K562 (cell line): Measurements from ENCODE around the gene NFATC1. TPM values are rescaled to one million over a fixed set of nuclear protein-coding genes. Genes with fewer than 3 reads are reported as not detected.

Experiments
- ATAC-seq: fragments of 200-7000 bp; cut with Tn5 transposase; 3 replicates; pipeline ENCODE4 v1.9.1; 2020; ENCODE audit warnings: moderate library complexity
- BruUV-seq: library from RNA; stranded (reverse); fragments of 400-500 nt; replicated peaks from 2 replicates; lab custom pipeline; 2021; lab: Mats Ljungman, UMichigan
- CTCF ChIA-PET: fragments of 300-600 bp; formaldehyde crosslinking; extraction: SDS; loops from one replicate; lab custom pipeline; 2021; ENCODE audit warnings: low intra/inter-chr PET ratio; lab: Yijun Ruan, JAX
- POLR2A ChIA-PET: fragments of 300-600, 350-650 bp; sonication (Branson Sonifier 250); formaldehyde crosslinking; extraction: SDS; loops from one replicate; lab custom pipeline; 2021; ENCODE audit warnings: antibody characterized with exemption, inconsistent platforms; lab: Yijun Ruan, JAX
- DNase-seq, 4 experiments: peaks; one replicate each; pipeline versions ENCODE4 v3.0.0 to v3.0.0-alpha.2; 2011 to 2018; ENCODE audit warnings: low spot score in 3 of 4, mixed read lengths in 3 of 4; ENCODE audit errors: extremely low read depth in 1 of 4
- FAIRE-seq: peaks from 2 replicates; lab custom pipeline; 2011; peaks lifted over from hg19 to GRCh38; lab: Jason Lieb, UNC
- H2AFZ ChIP-seq: 2 replicates; pipeline ENCODE4 v1.6.0; 2011; ENCODE audit warnings: low read depth, low read length, control low read depth, inconsistent platforms
- H3K27ac ChIP-seq: fragments of 200-600 bp; 3 replicates; pipeline ENCODE4 v1.8.0; 2011; ENCODE audit warnings: low read depth, mild to moderate bottlenecking, control low read depth, inconsistent platforms, low read length, moderate library complexity, mixed read lengths; ENCODE audit errors: extremely low read depth
- H3K27me3 ChIP-seq, 2 experiments: fragments of 300-600 bp in 1 of 2; 2 replicates in 1 of 2; 3 replicates in 1 of 2; pipeline versions ENCODE4 v1.6.0 to v1.8.0; 2011; ENCODE audit warnings: inconsistent platforms in 2 of 2, low read length in 2 of 2, mild to moderate bottlenecking in 1 of 2, mixed read lengths in 1 of 2, moderate library complexity in 1 of 2; ENCODE audit not compliant: control insufficient read depth in 2 of 2, insufficient read depth in 2 of 2
- H3K36me3 ChIP-seq: fragments of 300-600 bp; 3 replicates; pipeline ENCODE4 v1.8.0; 2011; ENCODE audit warnings: mild to moderate bottlenecking, low read length, inconsistent platforms; ENCODE audit not compliant: control insufficient read depth, insufficient read depth
- H3K4me1 ChIP-seq, 2 experiments: fragments of 200-600 bp in 1 of 2; replicated peaks in 1 of 2; 2 replicates in 1 of 2; 3 replicates in 1 of 2; pipeline versions ENCODE4 v1.5.1 to v1.8.0; 2011; ENCODE audit warnings: inconsistent platforms in 2 of 2, low read length in 2 of 2, mild to moderate bottlenecking in 1 of 2, mixed read lengths in 1 of 2, moderate library complexity in 1 of 2; ENCODE audit not compliant: control insufficient read depth in 2 of 2, insufficient read depth in 2 of 2
- H3K4me2 ChIP-seq: 2 replicates; pipeline ENCODE4 v1.6.1; 2011; ENCODE audit warnings: low read length, control low read depth, inconsistent platforms, mixed read lengths; ENCODE audit not compliant: insufficient read depth
- H3K4me3 ChIP-seq: fragments of 200-600 bp; sonication (generic), shearing (Covaris generic); 2 replicates; pipeline ENCODE4 v1.5.1; 2016; ENCODE audit warnings: control low read depth, inconsistent platforms
- H3K79me2 ChIP-seq: fragments of 200-600 bp; 3 replicates; pipeline ENCODE4 v1.8.0; 2011; ENCODE audit warnings: low read length, inconsistent platforms; ENCODE audit not compliant: control insufficient read depth, insufficient read depth
- H3K9ac ChIP-seq, 2 experiments: 2 replicates each; pipeline versions ENCODE4 v1.6.0 to v1.6.1; 2011; ENCODE audit warnings: low read depth in 2 of 2, low read length in 2 of 2, control low read depth in 1 of 2, inconsistent platforms in 1 of 2, mild to moderate bottlenecking in 1 of 2, mixed read lengths in 1 of 2; ENCODE audit not compliant: insufficient read depth in 1 of 2
- H3K9me1 ChIP-seq: one replicate; pipeline ENCODE4 v1.6.0; 2011; ENCODE audit warnings: inconsistent platforms, mild to moderate bottlenecking, low read length, moderate library complexity; ENCODE audit not compliant: control insufficient read depth, insufficient read depth
- H3K9me3 ChIP-seq: replicated peaks from 2 replicates; pipeline ENCODE4 v1.5.1; 2011; ENCODE audit warnings: low read depth, low read length, inconsistent platforms; ENCODE audit not compliant: control insufficient read depth, insufficient read depth
- H4K20me1 ChIP-seq: replicated peaks from 2 replicates; pipeline ENCODE4 v1.6.1; 2011; ENCODE audit warnings: low read length, inconsistent platforms, mixed read lengths; ENCODE audit not compliant: control insufficient read depth, insufficient read depth
- ATF2 ChIP-seq: sonication (generic); formaldehyde crosslinking; IDR thresholded peaks from 2 replicates; pipeline ENCODE4 v1.8.1; 2022; ENCODE audit warnings: missing genetic modification reagents
- BDP1 ChIP-seq: IDR thresholded peaks from 3 replicates; pipeline ENCODE4 v1.6.1; 2011; ENCODE audit not compliant: insufficient read length, insufficient read depth
- CLOCK ChIP-seq: fragments of 250-450 bp; sonication (Bioruptor Pico); IDR thresholded peaks from 2 replicates; pipeline ENCODE4 v1.4.0; 2020; ENCODE audit warnings: mild to moderate bottlenecking, moderate library complexity, borderline replicate concordance
- CREB5 ChIP-seq: fragments of 250-450 bp; sonication (Bioruptor Pico); IDR thresholded peaks from 2 replicates; pipeline ENCODE4 v1.5.0; 2020; ENCODE audit warnings: mild to moderate bottlenecking
- RAD21 ChIP-seq, 2 experiments: fragments of 250-450 bp in 1 of 2; fragments of 450-650 bp in 1 of 2; sonication (Bioruptor Pico) in 1 of 2; formaldehyde crosslinking in 1 of 2; IDR thresholded peaks in 1 of 2; conservative IDR thresholded peaks in 1 of 2; 2 replicates each; pipeline versions ENCODE4 v1.4.0 to v1.8.0; 2020 to 2022; ENCODE audit warnings: mild to moderate bottlenecking in 2 of 2, moderate library complexity in 1 of 2
- ZNF407 ChIP-seq: fragments of 450-650 bp; IDR thresholded peaks from 2 replicates; pipeline ENCODE4 v1.6.1; 2016; ENCODE audit warnings: low read depth
- WGBS: fragments of 100-300 bp; shearing (Covaris generic); methylation state at CpG from one replicate; pipeline ENCODE4 v1.1.6; 2016; ENCODE audit warnings: low coverage, mixed read lengths; ENCODE audit not compliant: insufficient coverage; ENCODE audit errors: missing lambda C conversion rate; 5-methylcytosine and 5-hydroxymethylcytosine counted together
- in situ Hi-C: fragments of 300-500 bp; cut with MboI; formaldehyde crosslinking; loops from 4 replicates; pipeline ENCODE4 v1.15.0; 2018; ENCODE audit warnings: inconsistent platforms, mixed read lengths
- intact Hi-C: fragments of 100-400 bp; cut with micrococcal nuclease; formaldehyde crosslinking; loops from 2 replicates; pipeline ENCODE4 v1.14.2; 2022
- polyA plus RNA-seq, 8 experiments: library from polyadenylated mRNA; depleted of rRNA in 4 of 8; stranded (reverse) in 5 of 8; unstranded in 3 of 8; fragments of >200 nt; fragmentation: Nextera tagmentation in 2 of 8; fragmentation: Illumina TruSeq in 1 of 8; extraction: Ambion mirVana in 2 of 8; extraction: Trizol in 1 of 8; gene quantifications; 2 replicates each; pipeline versions ENCODE4 v1.2.1 to v1.2.3, GENCODE V29; 2011 to 2014; ENCODE audit warnings: inconsistent platforms in 1 of 8, missing spikeins in 1 of 8
- total RNA-seq, 7 experiments: library from RNA; depleted of rRNA in 6 of 7; stranded (reverse); fragments of >200 nt in 6 of 7; fragmentation: Illumina TruSeq in 2 of 7; extraction: Trizol in 2 of 7; gene quantifications; 2 replicates each; pipeline versions ENCODE4 v1.2.1 to v1.2.3, GENCODE V29; 2011 to 2021; ENCODE audit warnings: low replicate concordance in 1 of 7

NFATC1 gene
- total and polyA plus RNA-seq, 9 of the 15 experiments (the other 6 are each of a cell fraction or from before 2014, with no cell fraction given): 1.1 to 16.4 (median 2.5) TPM

- TF ChIP-seq CLOCK (no peak), ATF2 (no peak)
Observed at GRCh38 chr18:79418236-79418635, 22.5 kb downstream of the NFATC1 start (continued).

- H4K20me1 ChIP-seq: no peaks in the 10 kb centered on the region; the same call in 1 of the 2 replicates
- CTCF ChIA-PET: no interaction called here
- TF ChIP-seq BDP1: no peak
- TF ChIP-seq CREB5 (CRISPR knock-in tag): no peak
- TF ChIP-seq RAD21 (CRISPR knock-in tag; conservative IDR thresholded peaks at IDR 0.05 in 1 of 2, IDR thresholded peaks at IDR 0.05 in 1 of 2): no peak
- no peak for TF ChIP-seq ZNF407
Observed at GRCh38 chr18:79418642-79419041, 22.9 kb downstream of the NFATC1 start.

More at GRCh38 chr18:79418642-79419041, 22.9 kb downstream of the NFATC1 start:
- Histone ChIP-seq H3K79me2 (peaks cover 2% of the 10 kb centered on the region; the same call in 1 of the 3 replicates), H3K4me3 (no peak overlapping the region), H3K27ac (no peak overlapping the region), H3K27me3 (no peaks in the 10 kb centered on the region), H2AFZ (no peak overlapping the region), H3K36me3 (peaks cover 5% of the 10 kb centered on the region; the same call in 1 of the 3 replicates), H3K9me1 (no peaks in the 10 kb centered on the region), H3K9me3 (no peaks in the 10 kb centered on the region), H3K9ac (no peak overlapping the region), H3K4me2 (no peak overlapping the region), H3K4me1 (peaks cover 0 to 16% of the 10 kb centered on the region in 2 experiments; a peak in 2 of 5 replicates)
- no TSS peak for BruUV-seq
- in situ Hi-C loops (no loop called here), intact Hi-C loops (no loop called here)
- no peak for DNase-seq
- 73% methylated on average over 8 of the region's 11 CpGs for WGBS
- POLR2A ChIA-PET: no interaction called here
- no peak for ATAC-seq
- no peak for FAIRE-seq
